Stomach (tissue), 4 donors: ENCODE results near the gene CSNK2A1.

Experiments used
- CTCF ChIP-seq, 7 experiments: fragments of 450-650 bp in 4 of 7; fragments of 200-600 bp in 3 of 7; sonication (generic) in 3 of 7; IDR thresholded peaks; one replicate each; pipeline ENCODE4 v1.5.1; 2016 to 2019; ENCODE audit warnings: antibody characterized with exemption in 7 of 7, control low read depth in 2 of 7, mild to moderate bottlenecking in 1 of 7
- EP300 ChIP-seq: sonication (generic); formaldehyde crosslinking; IDR thresholded peaks from one replicate; pipeline ENCODE4 v1.6.1; 2017; ENCODE audit warnings: antibody characterized with exemption
- POLR2A ChIP-seq, 4 donors: fragments of 450-650 bp; IDR thresholded peaks; one replicate each; pipeline ENCODE4 v1.6.1; 2016; ENCODE audit warnings: antibody characterized with exemption in 4 of 4, control low read depth in 2 of 4, mild to moderate bottlenecking in 1 of 4, moderate library complexity in 1 of 4
- POLR2AphosphoS5 ChIP-seq, 3 donors: sonication (generic); formaldehyde crosslinking; IDR thresholded peaks; one replicate each; pipeline ENCODE4 v1.6.1; 2016; ENCODE audit warnings: antibody characterized with exemption in 3 of 3

GRCh38 chr20:492159-492558 is 51.4 kb downstream of the CSNK2A1 start:
- no peak for TF ChIP-seq POLR2A (IDR thresholded peaks at IDR 0.05)
- no peak for TF ChIP-seq CTCF (IDR thresholded peaks at IDR 0.05)
- no peak for TF ChIP-seq EP300
- no peak for TF ChIP-seq POLR2AphosphoS5 (IDR thresholded peaks at IDR 0.05)
